Measurements from ENCODE around the gene CAPZA1.

The CAPZA1 gene

DNA sequence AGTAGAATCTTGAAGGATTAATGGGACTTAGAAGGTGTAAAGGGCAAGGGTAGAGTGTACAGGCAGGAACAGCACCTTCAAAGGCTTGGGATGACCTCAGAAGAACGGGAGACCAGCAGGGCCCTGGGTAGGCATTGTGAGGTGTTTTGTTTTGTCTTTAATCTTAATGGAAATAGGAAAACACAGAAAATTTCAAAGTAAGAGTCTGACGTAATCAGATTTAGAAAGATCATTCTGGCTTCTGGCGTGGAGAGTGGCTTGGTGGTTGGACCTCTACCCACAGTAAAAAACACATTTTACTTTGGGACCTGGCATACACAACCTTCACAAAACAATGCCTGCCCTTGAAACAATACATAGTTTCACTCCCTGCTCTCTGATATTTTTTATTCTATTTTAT lies 59.0 kb downstream of the CAPZA1 start:
- H3K27ac ChIP-seq = no peak overlapping the region
- no peak for TF ChIP-seq ZFX (IDR thresholded peaks at IDR 0.05)
- TF ChIP-seq, protein P1, sequence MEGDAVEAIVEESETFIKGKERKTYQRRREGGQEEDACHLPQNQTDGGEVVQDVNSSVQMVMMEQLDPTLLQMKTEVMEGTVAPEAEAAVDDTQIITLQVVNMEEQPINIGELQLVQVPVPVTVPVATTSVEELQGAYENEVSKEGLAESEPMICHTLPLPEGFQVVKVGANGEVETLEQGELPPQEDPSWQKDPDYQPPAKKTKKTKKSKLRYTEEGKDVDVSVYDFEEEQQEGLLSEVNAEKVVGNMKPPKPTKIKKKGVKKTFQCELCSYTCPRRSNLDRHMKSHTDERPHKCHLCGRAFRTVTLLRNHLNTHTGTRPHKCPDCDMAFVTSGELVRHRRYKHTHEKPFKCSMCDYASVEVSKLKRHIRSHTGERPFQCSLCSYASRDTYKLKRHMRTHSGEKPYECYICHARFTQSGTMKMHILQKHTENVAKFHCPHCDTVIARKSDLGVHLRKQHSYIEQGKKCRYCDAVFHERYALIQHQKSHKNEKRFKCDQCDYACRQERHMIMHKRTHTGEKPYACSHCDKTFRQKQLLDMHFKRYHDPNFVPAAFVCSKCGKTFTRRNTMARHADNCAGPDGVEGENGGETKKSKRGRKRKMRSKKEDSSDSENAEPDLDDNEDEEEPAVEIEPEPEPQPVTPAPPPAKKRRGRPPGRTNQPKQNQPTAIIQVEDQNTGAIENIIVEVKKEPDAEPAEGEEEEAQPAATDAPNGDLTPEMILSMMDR (conservative IDR thresholded peaks at IDR 0.05) = no peak

DNA sequence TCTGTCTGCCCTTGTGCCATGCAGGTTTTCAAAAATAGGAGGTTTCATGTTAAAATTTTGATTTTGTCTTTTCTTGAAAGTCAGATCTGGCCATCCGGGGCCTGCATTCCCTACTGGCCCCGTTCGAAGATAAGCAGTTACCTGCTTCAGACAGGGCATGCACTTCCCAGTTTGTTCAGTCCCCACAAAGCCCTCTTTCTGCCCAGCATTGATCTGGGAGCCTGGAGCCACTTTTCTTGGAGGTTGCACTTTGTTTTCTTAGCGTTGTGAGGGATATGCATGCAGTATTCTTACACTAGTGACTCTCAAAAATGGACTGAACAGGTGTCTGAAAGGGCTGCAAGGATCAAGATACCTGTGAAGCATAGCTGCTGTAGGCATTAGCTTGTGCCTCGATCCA lies 66.3 kb downstream of the CAPZA1 start:
- no peak for TF ChIP-seq ZFX (IDR thresholded peaks at IDR 0.05)
- TF ChIP-seq, protein P1 (conservative IDR thresholded peaks at IDR 0.05) = no peak

DNA sequence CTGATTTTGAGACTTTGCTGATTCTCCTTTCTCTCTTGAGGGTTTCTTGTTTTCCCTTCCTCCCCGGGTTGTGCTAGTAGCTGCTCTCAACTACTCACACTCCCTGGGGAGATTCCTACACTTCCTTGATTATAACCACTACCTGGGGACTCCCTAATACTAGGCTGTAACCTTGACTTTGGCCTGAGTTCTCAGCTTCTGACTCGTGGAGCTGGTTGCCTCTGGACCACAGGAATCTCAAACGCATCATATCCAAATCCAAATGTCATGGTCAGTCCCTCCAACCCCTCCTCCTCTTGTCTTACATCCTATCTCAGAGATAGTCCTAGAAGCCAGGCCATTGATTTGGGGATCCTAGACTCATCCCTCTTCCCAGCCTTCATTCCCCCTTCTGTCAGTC lies 66.8 kb downstream of the CAPZA1 start:
- no peak overlapping the region for H3K27ac ChIP-seq
- TF ChIP-seq, protein P1 (conservative IDR thresholded peaks at IDR 0.05) = no peak
- TF ChIP-seq ZFX (IDR thresholded peaks at IDR 0.05) = no peak

More for the DNA sequence above, 66.3 kb downstream of the CAPZA1 start:
- H3K27ac ChIP-seq = no peak overlapping the region

DNA sequence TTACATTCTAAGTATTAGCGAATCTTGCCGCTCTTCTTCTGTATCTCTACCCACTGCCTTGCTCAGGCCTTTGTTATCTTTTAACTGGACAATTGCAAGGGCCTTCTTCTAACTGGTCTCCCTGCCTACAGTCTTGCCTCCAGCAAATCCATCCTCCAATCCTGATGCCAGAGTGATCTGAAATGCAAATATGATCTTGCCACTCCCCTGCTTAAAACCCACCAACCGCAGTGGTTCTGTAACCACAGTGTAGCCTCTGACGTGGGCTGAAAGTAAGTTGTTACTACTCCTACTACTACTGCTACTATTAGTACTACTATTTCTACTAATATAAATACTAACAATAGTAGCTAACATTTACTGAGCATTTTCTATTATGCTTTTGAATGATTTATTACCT lies 67.2 kb downstream of the CAPZA1 start:
- no peak overlapping the region for H3K27ac ChIP-seq
- TF ChIP-seq, protein P1 (conservative IDR thresholded peaks at IDR 0.05) = no peak
- no peak for TF ChIP-seq ZFX (IDR thresholded peaks at IDR 0.05)

DNA sequence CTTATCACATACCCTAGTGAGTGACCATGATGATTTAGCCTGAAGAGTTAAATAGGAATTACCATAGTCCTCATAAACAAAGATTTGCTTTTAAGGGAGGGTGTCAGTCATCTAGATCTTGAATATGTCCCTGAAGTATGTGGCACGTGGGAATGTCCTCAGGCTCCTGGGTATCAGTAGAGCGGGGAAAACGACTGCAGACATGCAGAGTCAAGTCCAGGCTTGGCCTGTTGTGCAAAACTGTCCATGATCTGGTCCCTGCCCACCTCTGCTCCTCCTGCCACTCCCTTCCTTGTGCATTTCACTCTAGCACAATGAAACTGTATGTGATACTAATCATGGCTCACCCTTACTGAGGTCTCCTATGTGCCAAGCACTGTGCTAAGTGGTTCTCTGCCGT lies 67.7 kb downstream of the CAPZA1 start:
- TF ChIP-seq, protein P1 (conservative IDR thresholded peaks at IDR 0.05) = no peak
- no peak for TF ChIP-seq ZFX (IDR thresholded peaks at IDR 0.05)
- H3K27ac ChIP-seq = peak overlapping the region; percentile 72

DNA sequence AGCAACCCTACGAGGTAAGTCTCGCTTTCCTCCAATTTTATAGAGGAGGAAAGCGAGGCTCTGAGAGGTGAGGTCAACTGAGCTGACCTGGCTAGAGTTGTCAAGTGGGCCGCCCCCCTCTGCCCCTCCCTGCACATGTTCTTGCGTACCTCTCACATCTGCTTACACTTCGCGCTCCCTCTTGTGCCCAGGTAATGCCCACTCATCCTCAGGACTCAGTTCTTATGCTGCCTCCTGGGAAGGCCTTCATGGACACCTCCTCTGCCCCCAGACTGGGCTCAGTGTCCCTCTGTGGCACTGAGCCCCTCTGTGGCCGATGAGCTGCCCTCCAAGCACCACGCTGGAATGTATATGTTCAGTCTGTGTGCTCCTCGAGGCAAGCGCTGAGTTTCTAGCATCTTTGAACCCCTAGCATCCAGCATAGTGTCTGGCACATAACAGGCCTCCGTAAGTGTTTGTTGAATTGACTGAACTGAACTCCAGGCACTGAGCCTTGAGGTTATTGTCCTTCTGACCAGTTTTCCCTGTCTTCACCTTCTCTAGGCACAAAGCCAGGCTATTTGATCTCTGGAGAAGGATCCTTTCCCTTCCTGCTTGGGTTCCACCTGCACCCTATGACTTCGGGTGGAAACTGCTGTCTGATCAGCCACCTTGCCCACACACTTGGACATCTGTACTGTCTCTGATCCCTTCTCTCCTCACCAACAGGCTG lies 68.3 kb downstream of the CAPZA1 start:
- no peak for TF ChIP-seq ZFX (IDR thresholded peaks at IDR 0.05)
- TF ChIP-seq, protein P1 (conservative IDR thresholded peaks at IDR 0.05) = no peak
- H3K27ac ChIP-seq = peak overlapping the region; percentile 72

DNA sequence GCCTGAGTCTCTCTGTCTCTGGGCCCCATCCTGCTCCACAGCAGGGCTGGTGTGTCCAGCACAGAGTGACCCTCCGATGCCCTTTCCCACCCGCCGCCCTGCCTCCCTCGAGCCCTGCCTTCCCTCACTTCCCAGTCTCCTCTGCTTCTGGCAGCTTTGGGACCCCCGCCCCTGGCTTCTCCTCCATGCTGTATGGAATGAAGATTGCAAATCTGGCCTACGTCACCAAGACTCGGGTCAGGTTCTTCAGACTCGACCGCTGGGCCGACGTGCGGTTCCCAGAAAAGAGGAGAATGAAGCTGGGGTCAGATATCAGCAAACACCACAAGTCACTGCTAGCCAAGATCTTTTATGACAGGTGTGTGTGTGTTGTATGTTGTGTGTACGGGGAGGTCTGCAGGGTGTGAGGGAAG lies 69.2 kb downstream of the CAPZA1 start:
- no peak for TF ChIP-seq ZFX (IDR thresholded peaks at IDR 0.05)
- TF ChIP-seq, protein P1 (conservative IDR thresholded peaks at IDR 0.05) = no peak
- peak overlapping the region; percentile 72 for H3K27ac ChIP-seq
